KMS-11 (cell line): ENCODE data around the gene LUZP1.

Source experiments
- H2AFZ ChIP-seq: fragments of 200-600 bp; sonication (generic); 2 replicates; pipeline ENCODE4 v1.6.1; 2016; ENCODE audit warnings: antibody characterized with exemption, mixed run types, low read depth
- H3K27ac ChIP-seq: fragments of 200-600 bp; sonication (generic); 2 replicates; pipeline ENCODE4 v1.6.1; 2016; ENCODE audit warnings: mild to moderate bottlenecking, mixed run types
- H3K27me3 ChIP-seq: fragments of 200-600 bp; sonication (generic); 2 replicates; pipeline ENCODE4 v1.6.1; 2017; ENCODE audit warnings: mild to moderate bottlenecking, low read depth, mixed run types, moderate library complexity; ENCODE audit not compliant: insufficient read depth
- H3K36me3 ChIP-seq: fragments of 200-600 bp; sonication (generic); 2 replicates; pipeline ENCODE4 v1.6.1; 2017; ENCODE audit warnings: mild to moderate bottlenecking, mixed run types; ENCODE audit not compliant: insufficient read depth
- H3K4me1 ChIP-seq: fragments of 200-600 bp; sonication (generic); 2 replicates; pipeline ENCODE4 v1.6.1; 2016; ENCODE audit warnings: mild to moderate bottlenecking, low read depth, mixed run types; ENCODE audit not compliant: poor library complexity, severe bottlenecking
- H3K4me2 ChIP-seq: fragments of 200-600 bp; sonication (generic); 2 replicates; pipeline ENCODE4 v1.7.0; 2016; ENCODE audit warnings: mild to moderate bottlenecking, mixed run types
- H3K4me3 ChIP-seq: fragments of 200-600 bp; sonication (generic); IDR thresholded peaks from 2 replicates; pipeline ENCODE4 v1.6.1; 2017; ENCODE audit warnings: low read depth, low read length, mixed read lengths; ENCODE audit not compliant: insufficient read depth
- H3K79me2 ChIP-seq: fragments of 200-600 bp; sonication (generic); 2 replicates; pipeline ENCODE4 v1.6.1; 2016; ENCODE audit warnings: low read depth, mixed run types; ENCODE audit not compliant: insufficient read depth
- H3K9ac ChIP-seq: fragments of 200-600 bp; sonication (generic); 2 replicates; pipeline ENCODE4 v1.6.1; 2016; ENCODE audit warnings: mild to moderate bottlenecking, mixed run types
- H4K20me1 ChIP-seq: fragments of 200-600 bp; sonication (generic); 2 replicates; pipeline ENCODE4 v1.6.1; 2016; ENCODE audit warnings: mild to moderate bottlenecking, mixed run types; ENCODE audit not compliant: insufficient read depth
- CTCF ChIP-seq: fragments of 200-600 bp; sonication (generic); conservative IDR thresholded peaks from 2 replicates; pipeline ENCODE4 v1.6.1; 2017; ENCODE audit warnings: low read depth, mild to moderate bottlenecking, antibody characterized with exemption, low read length, moderate library complexity, mixed read lengths

Gene LUZP1

GRCh38 chr1:23114424-23115079 lies 54.1 kb downstream of the LUZP1 start:
- Histone ChIP-seq H2AFZ (no peak overlapping the region), H3K79me2 (peaks cover 9% of the 10 kb centered on the region; the same call in 1 of the 2 replicates)

DNA sequence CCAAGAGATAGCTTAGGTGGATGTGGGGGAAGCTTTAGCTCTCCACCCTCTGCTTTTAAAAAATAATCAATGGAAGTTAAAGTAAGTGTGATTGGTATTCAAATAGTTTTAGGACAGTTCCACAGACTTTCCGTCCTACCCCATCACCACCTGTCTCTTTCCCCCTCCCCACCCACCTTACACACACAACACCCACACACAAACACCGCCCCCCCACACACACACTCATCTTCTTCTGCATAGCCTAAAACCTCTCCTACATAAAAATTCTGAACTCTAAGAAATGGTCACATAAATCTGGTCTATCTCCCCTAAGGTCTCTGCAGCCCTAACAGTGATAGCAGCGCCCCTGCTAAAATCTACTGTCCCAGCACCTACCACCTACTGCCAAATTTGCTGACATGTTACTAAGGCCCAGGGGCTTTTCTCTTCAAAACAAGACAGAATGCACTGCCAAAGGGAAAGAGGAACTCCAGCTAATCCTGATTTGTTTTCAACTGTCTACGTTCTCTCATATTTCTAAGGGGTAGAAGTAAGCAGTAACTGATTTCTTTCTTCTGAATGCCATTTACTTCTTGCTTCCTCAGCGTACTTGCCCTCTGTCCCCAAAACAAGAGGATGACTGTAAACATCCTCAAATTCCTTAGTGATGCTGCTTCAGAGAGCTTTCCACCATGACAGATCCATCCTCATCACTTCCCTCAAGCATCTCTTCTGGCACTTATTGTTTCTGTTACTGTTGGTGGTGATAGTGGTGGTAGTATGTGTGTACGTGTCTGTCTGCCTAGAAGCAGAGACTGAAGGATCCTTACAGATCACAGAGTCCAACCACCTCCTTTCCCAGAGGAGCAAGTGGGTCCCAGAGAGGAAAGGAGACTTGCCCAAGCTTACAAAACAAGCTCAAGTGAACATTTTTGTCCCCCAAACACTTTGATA lies 56.8 kb downstream of the LUZP1 start:
- Histone ChIP-seq H2AFZ (no peak overlapping the region), H3K79me2 (peaks cover 9% of the 10 kb centered on the region; the same call in 1 of the 2 replicates), H3K27ac (no peak overlapping the region), H3K4me2 (peak overlapping the region; percentile 44; the same call in 1 of the 2 replicates), H3K27me3 (no peaks in the 10 kb centered on the region), H3K36me3 (no peaks in the 10 kb centered on the region), H3K4me3 (no peak overlapping the region), H3K4me1 (peaks cover 49% of the 10 kb centered on the region), H4K20me1 (no peaks in the 10 kb centered on the region), H3K9ac (no peak overlapping the region)
- TF ChIP-seq CTCF: no peak

More at GRCh38 chr1:23114424-23115079, 54.1 kb downstream of the LUZP1 start:
- peak overlapping the region; percentile 31; the same call in 1 of the 2 replicates for H3K27ac ChIP-seq
- no peaks in the 10 kb centered on the region for H3K36me3 ChIP-seq
- H4K20me1 ChIP-seq: no peaks in the 10 kb centered on the region
- no peak overlapping the region for H3K4me3 ChIP-seq
- TF ChIP-seq CTCF: no peak
- no peak overlapping the region for H3K9ac ChIP-seq
- no peaks in the 10 kb centered on the region for H3K27me3 ChIP-seq
- peaks cover 59% of the 10 kb centered on the region for H3K4me1 ChIP-seq
- peak overlapping the region; percentile 44 for H3K4me2 ChIP-seq

GRCh38 chr1:23110391-23110790 lies 58.3 kb downstream of the LUZP1 start:
- no peak for TF ChIP-seq CTCF
- H3K27ac ChIP-seq: no peak overlapping the region
- H3K79me2 ChIP-seq: peaks cover 9% of the 10 kb centered on the region; the same call in 1 of the 2 replicates
- no peaks in the 10 kb centered on the region for H4K20me1 ChIP-seq
- no peak overlapping the region for H3K4me2 ChIP-seq
- H3K9ac ChIP-seq: no peak overlapping the region
- H3K36me3 ChIP-seq: no peaks in the 10 kb centered on the region
- H3K4me1 ChIP-seq: peaks cover 48% of the 10 kb centered on the region
- no peaks in the 10 kb centered on the region for H3K27me3 ChIP-seq
- H2AFZ ChIP-seq: no peak overlapping the region
- H3K4me3 ChIP-seq: no peak overlapping the region

DNA sequence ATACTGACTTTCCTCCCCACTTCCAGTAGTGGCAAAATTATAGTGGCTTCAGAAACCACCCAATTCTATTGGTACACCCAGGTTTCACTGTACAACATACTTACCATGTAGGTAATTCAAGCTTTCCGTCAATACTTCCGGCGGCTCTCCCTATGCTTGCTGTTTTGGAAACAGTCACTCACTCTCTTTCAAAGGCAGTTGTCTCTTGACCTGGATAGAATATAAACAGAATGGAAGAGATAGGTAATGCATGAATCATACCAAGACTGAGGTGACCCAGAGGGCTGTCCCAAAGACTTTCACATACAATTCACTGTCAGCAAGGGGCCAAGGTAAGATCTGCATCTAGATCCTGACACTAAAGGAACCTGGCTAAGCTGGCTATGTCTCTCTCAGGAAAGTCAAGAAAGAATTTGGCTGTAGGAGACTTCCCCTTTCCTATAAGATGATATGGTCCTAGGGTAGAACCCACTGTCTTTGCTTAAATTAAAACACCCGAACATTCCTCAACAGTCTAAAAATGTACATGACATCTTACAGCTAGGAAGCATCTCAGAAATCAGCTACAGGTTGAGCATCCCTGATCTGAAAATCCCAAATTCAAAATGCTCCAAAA lies 59.6 kb downstream of the LUZP1 start:
- Histone ChIP-seq H3K79me2 (peaks cover 9% of the 10 kb centered on the region; the same call in 1 of the 2 replicates), H3K36me3 (no peaks in the 10 kb centered on the region), H3K4me1 (peaks cover 43% of the 10 kb centered on the region), H4K20me1 (no peaks in the 10 kb centered on the region), H3K4me3 (no peak overlapping the region), H3K4me2 (no peak overlapping the region), H3K27ac (no peak overlapping the region), H3K27me3 (no peaks in the 10 kb centered on the region), H3K9ac (no peak overlapping the region), H2AFZ (no peak overlapping the region)
- TF ChIP-seq CTCF: no peak
